ENCODE data around the gene TMED8.

- no peak for TF ChIP-seq CTCF (IDR thresholded peaks at IDR 0.05)
- TF ChIP-seq POLR2AphosphoS5 (IDR thresholded peaks at IDR 0.05), result no peak
- TF ChIP-seq EP300 (IDR thresholded peaks at IDR 0.05), result no peak
These were observed 29.2 kb upstream of the TMED8 start for GRCh38 chr14:77406086-77406485.

Measured in suprapubic skin (tissue), 4 donors.